HAP-1 (cell line): Measurements from ENCODE around the gene MIGA2.
"Not testable (repeated sequence)": the region's sequence is repeated elsewhere in the genome, so short reads cannot be mapped to it uniquely, and the experiment has no call there.

Experiments used
- DNase-seq, 2 experiments: peaks; one replicate each; pipeline ENCODE4 v3.0.0-alpha.2; 2016 to 2020; ENCODE audit warnings: low spot score in 2 of 2
- H3K27me3 ChIP-seq: fragments of 250-450 bp; sonication (Bioruptor Pico); 2 replicates; pipeline ENCODE4 v1.5.1; 2020; ENCODE audit warnings: low read depth, mild to moderate bottlenecking, moderate library complexity
- H3K36me3 ChIP-seq: fragments of 250-450 bp; sonication (Bioruptor Pico); replicated peaks from 2 replicates; pipeline ENCODE4 v1.5.1; 2020; ENCODE audit warnings: mild to moderate bottlenecking
- H3K4me1 ChIP-seq: fragments of 250-450 bp; sonication (Bioruptor Pico); 2 replicates; pipeline ENCODE4 v1.5.1; 2020; ENCODE audit warnings: mild to moderate bottlenecking
- H3K4me3 ChIP-seq: fragments of 250-450 bp; sonication (Bioruptor Pico); 2 replicates; pipeline ENCODE4 v1.5.1; 2020; ENCODE audit warnings: mild to moderate bottlenecking, moderate library complexity
- H3K9me3 ChIP-seq: fragments of 250-450 bp; sonication (Bioruptor Pico); 2 replicates; pipeline ENCODE4 v1.5.1; 2020; ENCODE audit warnings: mild to moderate bottlenecking, moderate library complexity
- in situ Hi-C: fragments of 300-500 bp; cut with MboI; formaldehyde crosslinking; loops from 3 replicates; pipeline ENCODE4 v1.14.3; 2020; ENCODE audit warnings: low sequenced_read_pairs, inconsistent platforms, mixed read lengths

The MIGA2 gene

DNA sequence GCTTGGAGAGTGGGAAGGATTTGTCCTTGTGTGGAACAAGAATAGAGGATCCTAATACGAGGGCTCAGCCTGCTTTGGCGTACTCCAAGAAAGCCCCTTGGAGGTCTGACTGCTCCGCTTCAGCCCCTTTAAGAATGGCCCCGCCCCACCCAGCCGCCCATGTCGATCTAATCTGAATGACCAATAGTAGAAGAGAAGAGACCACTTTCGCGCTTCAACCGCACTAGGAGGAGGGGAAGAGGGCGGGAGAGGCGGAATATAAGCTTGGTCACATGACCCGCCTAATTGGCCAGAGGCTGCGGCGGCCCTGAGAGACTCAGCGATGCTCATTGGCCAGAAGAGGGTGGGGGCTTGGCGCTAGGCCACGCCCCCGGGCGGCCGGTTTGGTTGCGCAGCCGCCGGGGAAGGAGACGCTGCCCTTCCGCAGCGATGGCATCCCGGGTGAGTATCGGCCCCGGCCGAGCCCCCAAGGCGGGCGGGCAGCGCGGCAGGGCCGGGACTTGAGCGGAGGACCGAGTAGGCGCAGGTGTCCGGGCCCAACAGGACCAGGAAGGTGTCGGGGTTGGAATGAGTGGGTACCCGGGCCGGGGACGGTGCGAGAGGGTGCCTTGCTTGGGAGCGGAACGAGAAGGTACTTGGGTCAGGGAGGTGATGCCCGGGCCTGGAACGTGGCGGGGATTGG is at the start of gene MIGA2:
Gene MIGA2, plus strand, starts transcription at position 386 of the 682 bp plus-strand sequence. CDS start 3,969 bp downstream, outside the sequence.
- H3K27me3 ChIP-seq: no peaks in the 10 kb centered on the region
- peak within 1 kb of the TSS; percentile 99 for H3K4me3 ChIP-seq
- peaks cover 5% of the 10 kb centered on the region; the same call in 1 of the 2 replicates for H3K36me3 ChIP-seq
- peak; percentile 99 to 100 for DNase-seq
- peaks cover 7% of the 10 kb centered on the region for H3K4me1 ChIP-seq
- in situ Hi-C loops: no loop called here
- H3K9me3 ChIP-seq: no peaks in the 10 kb centered on the region

DNA sequence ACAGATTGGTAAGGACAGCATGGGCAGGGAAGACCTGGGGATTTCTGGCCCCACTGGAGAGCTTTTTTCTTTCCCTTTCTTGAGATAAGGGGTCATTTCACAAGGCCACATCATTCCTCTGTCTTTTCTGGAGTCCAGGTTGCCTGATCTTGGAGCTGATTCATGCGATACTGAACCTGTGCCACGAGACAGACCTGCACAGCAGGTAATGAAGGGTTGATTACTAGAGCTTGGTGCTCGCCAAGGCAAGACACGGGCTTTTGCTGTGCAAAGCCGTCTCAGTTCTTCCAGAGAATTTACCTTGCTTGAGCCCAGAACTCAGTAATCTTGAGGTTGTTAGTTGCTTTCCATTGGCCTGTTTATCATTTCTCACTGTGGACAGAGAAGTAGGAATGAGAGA is 49.8 kb upstream of the MIGA2 start:
- no peak overlapping the region for H3K4me3 ChIP-seq
- no peak for DNase-seq
- H3K36me3 ChIP-seq: peaks cover 89% of the 10 kb centered on the region
- in situ Hi-C loops: loop anchor here (10.0 kb wide), 1 partner anchor 402 kb away; no protein-coding TSS in a partner anchor
- H3K9me3 ChIP-seq: no peaks in the 10 kb centered on the region
- no peaks in the 10 kb centered on the region for H3K27me3 ChIP-seq
- H3K4me1 ChIP-seq: no peaks in the 10 kb centered on the region

DNA sequence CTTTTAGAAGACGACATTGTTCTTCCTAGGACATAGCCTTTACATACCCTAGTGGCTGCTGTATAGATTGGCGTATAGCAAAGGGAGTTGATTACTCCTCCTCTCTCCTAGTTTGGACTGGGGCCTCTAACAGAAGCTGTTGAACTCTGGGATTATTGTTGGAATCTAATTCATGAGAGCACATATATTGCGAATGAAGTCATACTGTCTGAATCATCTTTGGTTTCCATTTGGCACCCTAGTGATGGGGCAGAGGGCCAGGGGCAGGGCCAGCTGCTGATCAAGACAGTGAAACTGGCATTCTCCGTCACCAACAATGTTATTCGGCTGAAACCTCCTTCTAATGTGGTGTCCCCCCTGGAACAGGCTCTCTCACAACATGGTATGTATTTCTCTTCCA is 48.6 kb upstream of the MIGA2 start:
- Histone ChIP-seq H3K27me3 (no peaks in the 10 kb centered on the region), H3K4me1 (no peaks in the 10 kb centered on the region), H3K9me3 (no peaks in the 10 kb centered on the region), H3K4me3 (no peak overlapping the region), H3K36me3 (peaks cover 86% of the 10 kb centered on the region)
- DNase-seq: no peak
- in situ Hi-C loops: loop anchor here (10.0 kb wide), 1 partner anchor 403 kb away; no protein-coding TSS in a partner anchor

- no peak for DNase-seq
- H3K9me3 ChIP-seq: no peaks in the 10 kb centered on the region
- H3K27me3 ChIP-seq: no peaks in the 10 kb centered on the region
- in situ Hi-C loops: no loop called here
- H3K4me1 ChIP-seq: no peaks in the 10 kb centered on the region
- H3K4me3 ChIP-seq: no peak overlapping the region
- H3K36me3 ChIP-seq: peaks cover 90% of the 10 kb centered on the region
These were observed 43.4 kb upstream of the MIGA2 start for GRCh38 chr9:128992995-128993394.

DNA sequence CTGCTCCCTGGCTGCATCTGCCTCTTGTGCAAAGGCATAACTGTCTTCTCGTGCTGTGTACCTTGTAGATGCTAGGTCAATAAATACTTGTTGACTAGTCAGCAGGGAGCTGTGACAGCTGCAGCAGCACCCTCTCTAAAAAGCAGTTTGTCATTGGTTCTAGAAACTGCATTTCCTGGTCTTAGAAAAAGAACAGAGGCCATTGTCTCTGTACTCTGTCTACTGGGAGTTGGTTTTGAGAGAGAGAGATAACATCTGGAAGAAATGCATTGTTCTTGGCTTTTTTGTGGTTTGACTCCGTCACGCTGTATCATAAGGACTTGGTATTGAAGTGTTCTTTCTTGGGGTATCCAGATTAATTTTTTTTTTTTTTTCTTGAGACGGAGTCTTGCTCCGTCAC is 40.6 kb upstream of the MIGA2 start:
- Histone ChIP-seq H3K36me3 (peaks cover 92% of the 10 kb centered on the region), H3K4me1 (no peaks in the 10 kb centered on the region), H3K27me3 (no peaks in the 10 kb centered on the region), H3K9me3 (no peaks in the 10 kb centered on the region), H3K4me3 (no peak overlapping the region)
- no peak for DNase-seq
- in situ Hi-C loops: no loop called here

- H3K4me1 ChIP-seq: no peaks in the 10 kb centered on the region
- no peaks in the 10 kb centered on the region for H3K27me3 ChIP-seq
- no peak overlapping the region for H3K4me3 ChIP-seq
- in situ Hi-C loops: no loop called here
- peaks cover 98% of the 10 kb centered on the region for H3K36me3 ChIP-seq
- no peak for DNase-seq
- H3K9me3 ChIP-seq: no peaks in the 10 kb centered on the region
These were observed 38.0 kb upstream of the MIGA2 start for GRCh38 chr9:128998462-128998861.

GRCh38 chr9:128999581-129000206 is 36.7 kb upstream of the MIGA2 start:
- peaks cover 94% of the 10 kb centered on the region for H3K36me3 ChIP-seq
- in situ Hi-C loops: no loop called here
- no peaks in the 10 kb centered on the region for H3K27me3 ChIP-seq
- H3K9me3 ChIP-seq: no peaks in the 10 kb centered on the region
- no peak for DNase-seq
- no peaks in the 10 kb centered on the region for H3K4me1 ChIP-seq
- no peak overlapping the region for H3K4me3 ChIP-seq

- Histone ChIP-seq H3K27me3 (no peaks in the 10 kb centered on the region), H3K4me3 (no peak overlapping the region), H3K9me3 (no peaks in the 10 kb centered on the region), H3K36me3 (peaks cover 94% of the 10 kb centered on the region), H3K4me1 (no peaks in the 10 kb centered on the region)
- in situ Hi-C loops: no loop called here
- no peak for DNase-seq
These were observed 34.7 kb upstream of the MIGA2 start for GRCh38 chr9:129001504-129002325.

DNA sequence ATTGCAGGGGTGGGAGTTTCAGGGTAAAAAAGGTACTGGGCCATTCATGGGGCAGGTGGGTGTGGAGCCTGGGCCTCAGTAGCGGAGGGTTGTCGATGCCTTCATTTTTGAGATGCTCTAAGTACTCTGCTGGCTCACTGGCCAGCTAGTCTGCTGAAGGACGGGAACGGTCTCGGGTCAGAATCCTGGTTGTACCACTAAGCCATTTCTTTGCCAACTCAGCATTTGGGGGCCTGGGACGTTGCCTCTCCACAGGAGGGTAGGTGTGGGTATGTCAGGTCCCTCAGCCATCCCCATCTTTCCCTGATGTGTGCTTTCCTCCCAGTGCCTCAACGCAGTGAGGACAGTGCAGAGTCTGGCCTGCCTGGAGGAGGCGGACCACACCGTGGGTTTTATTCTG is 33.4 kb upstream of the MIGA2 start:
- H3K27me3 ChIP-seq: no peaks in the 10 kb centered on the region
- H3K4me1 ChIP-seq: no peaks in the 10 kb centered on the region
- H3K4me3 ChIP-seq: no peak overlapping the region
- no peaks in the 10 kb centered on the region for H3K9me3 ChIP-seq
- DNase-seq: no peak
- in situ Hi-C loops: no loop called here
- H3K36me3 ChIP-seq: peaks cover 93% of the 10 kb centered on the region

DNA sequence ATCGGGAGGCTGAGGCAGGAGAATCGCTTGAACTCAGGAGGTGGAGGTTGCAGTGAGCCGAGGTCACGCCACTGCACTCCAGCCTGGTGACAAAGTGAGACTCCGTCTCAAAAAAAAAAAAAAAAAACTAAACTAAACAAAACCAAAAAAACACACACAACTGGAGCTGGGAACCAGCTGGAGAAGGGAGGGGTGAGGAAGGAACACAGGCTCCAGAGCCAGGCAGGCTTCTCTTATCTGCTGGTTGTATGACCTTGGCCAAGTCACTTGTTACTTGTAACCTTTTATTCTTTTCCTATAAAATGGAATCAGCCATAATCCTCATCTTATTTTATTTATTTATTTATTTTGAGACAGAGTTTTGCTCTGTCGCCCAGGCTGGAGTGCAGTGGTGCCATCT is 32.3 kb upstream of the MIGA2 start:
- H3K4me3 ChIP-seq, DNase-seq, H3K4me1 ChIP-seq, in situ Hi-C loops, H3K9me3 ChIP-seq, H3K27me3 ChIP-seq: not testable (repeated sequence)
- peaks cover 86% of the 10 kb centered on the region for H3K36me3 ChIP-seq

DNA sequence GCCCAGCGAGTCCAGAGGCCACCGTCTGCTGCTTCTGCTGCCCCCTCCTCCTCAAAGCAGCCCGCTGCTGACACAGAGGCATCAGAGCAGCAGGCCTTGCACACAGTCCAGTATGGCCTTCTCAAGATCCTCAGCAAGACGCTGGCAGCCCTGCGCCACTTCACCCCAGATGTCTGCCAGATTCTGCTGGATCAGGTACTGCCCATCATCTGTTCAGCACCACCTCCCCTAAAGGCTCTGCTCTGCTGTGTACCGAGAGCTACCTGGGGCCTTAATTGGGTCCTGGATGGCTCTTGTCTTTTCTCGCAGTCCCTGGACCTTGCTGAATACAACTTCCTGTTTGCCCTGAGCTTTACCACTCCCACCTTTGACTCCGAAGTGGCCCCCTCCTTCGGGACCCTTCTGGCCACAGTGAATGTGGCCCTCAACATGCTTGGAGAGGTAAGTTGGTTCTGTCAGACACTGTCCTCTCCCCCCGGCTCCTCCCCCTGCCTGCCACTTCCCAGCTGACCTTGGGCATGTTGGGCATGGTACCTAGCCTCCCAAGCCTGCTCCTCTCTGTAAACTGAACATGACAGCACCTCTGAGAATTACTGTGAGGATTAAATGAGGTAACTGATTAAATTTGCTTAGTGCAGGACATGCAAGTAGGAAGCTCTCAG is 31.0 kb upstream of the MIGA2 start:
- in situ Hi-C loops: no loop called here
- H3K9me3 ChIP-seq: no peaks in the 10 kb centered on the region
- H3K27me3 ChIP-seq: no peaks in the 10 kb centered on the region
- H3K4me1 ChIP-seq: no peaks in the 10 kb centered on the region
- H3K36me3 ChIP-seq: peaks cover 73% of the 10 kb centered on the region
- no peak for DNase-seq
- H3K4me3 ChIP-seq: no peak overlapping the region

GRCh38 chr9:129006328-129007034 is 29.9 kb upstream of the MIGA2 start:
- Histone ChIP-seq H3K9me3 (no peaks in the 10 kb centered on the region), H3K4me3 (no peak overlapping the region), H3K4me1 (no peaks in the 10 kb centered on the region), H3K27me3 (no peaks in the 10 kb centered on the region), H3K36me3 (peaks cover 63% of the 10 kb centered on the region)
- DNase-seq: peak; percentile 57 to 79
- in situ Hi-C loops: no loop called here
